ENCODE measurements around the gene C2CD2L. TPM values are rescaled to one million over a fixed set of nuclear protein-coding genes. Genes with fewer than 3 reads are reported as not detected.
"Not testable (repeated sequence)": the region's sequence is repeated elsewhere in the genome, so short reads cannot be mapped to it uniquely, and the experiment has no call there.

The C2CD2L gene
- 6.4 and 13.7 TPM in 2 replicates for total RNA-seq (2014; rRNA removed; shearing (Covaris generic))
- polyA plus RNA-seq (2014; cell fraction: nucleus; rRNA removed) = 9.0 and 14.4 TPM in 2 replicates

GRCh38 chr11:119106564-119107537, at the start of gene C2CD2L:
C2CD2L (plus strand) TSS chr11:119107344; CDS start chr11:119107742, 398 bp downstream.
- DNase-seq (ENCODE audit: extremely low read depth, low read depth) = peak; percentile 77

- DNase-seq (ENCODE audit: extremely low read depth, low read depth) = not testable (repeated sequence)
These were observed 48.0 kb upstream of the C2CD2L start for GRCh38 chr11:119059128-119059527.

DNA sequence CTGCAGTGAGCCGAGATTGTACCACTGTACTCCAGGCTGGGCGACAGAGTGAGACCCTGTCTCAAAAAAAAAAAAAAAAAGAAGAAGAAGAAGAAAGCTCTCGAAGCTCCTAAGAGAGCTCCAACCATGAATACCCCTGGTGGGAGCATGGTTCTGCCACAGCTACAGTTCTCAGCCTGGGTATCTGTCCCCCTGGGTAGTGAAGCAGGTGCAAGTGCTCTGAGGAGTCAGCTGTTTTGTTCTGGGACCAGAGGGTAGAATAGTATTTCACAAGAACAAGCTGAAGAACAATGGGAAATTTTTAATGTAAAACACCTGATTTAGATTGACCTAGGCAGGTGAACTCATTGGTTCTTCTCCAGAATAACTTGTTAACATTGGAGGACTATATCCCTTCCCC, 45.9 kb upstream of the C2CD2L start:
- no peak for DNase-seq (ENCODE audit: extremely low read depth, low read depth)

GRCh38 chr11:119062779-119063178, 44.4 kb upstream of the C2CD2L start:
- DNase-seq (ENCODE audit: extremely low read depth, low read depth) = no peak

DNA sequence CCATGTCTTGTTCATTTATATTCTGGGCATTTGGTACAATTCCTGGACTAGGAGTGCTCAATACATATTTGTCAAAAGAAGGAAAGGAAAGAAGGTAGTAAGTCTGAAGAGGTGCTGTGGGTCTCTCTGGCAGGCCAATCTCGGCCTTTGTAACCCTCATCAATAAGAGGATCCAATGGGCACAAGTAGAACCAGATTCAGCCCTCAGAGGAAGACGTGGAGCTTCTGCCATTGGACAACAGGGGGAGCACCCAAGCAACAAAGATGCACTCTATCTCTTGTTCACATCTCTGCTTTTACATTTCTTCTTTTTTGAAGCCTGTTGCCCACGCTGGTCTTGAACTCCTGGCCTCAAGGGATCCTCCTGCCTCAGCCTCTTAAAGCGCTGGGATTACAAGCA, 41.8 kb upstream of the C2CD2L start:
- DNase-seq (ENCODE audit: extremely low read depth, low read depth) = peak; percentile 30

- peak; percentile 88 for DNase-seq (ENCODE audit: extremely low read depth, low read depth)
These were observed 39.5 kb upstream of the C2CD2L start, which contains the start of gene VPS11 for GRCh38 chr11:119067371-119068222. VPS11 (plus strand) TSS chr11:119067818; CDS start chr11:119067824, 6 bp downstream.

DNA sequence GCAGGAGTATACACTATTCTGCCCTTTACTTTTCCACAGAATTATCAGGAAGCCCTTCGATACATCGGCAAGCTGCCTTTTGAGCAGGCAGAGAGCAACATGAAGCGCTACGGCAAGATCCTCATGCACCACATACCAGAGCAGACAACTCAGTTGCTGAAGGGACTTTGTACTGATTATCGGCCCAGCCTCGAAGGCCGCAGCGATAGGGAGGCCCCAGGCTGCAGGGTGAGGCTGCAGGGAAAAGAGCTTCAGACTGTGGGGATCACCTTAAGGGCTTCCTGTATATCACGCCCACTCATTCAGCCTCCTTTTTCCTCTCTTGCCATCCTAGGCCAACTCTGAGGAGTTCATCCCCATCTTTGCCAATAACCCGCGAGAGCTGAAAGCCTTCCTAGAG, 29.3 kb upstream of the C2CD2L start:
- DNase-seq (ENCODE audit: extremely low read depth, low read depth) = no peak

DNA sequence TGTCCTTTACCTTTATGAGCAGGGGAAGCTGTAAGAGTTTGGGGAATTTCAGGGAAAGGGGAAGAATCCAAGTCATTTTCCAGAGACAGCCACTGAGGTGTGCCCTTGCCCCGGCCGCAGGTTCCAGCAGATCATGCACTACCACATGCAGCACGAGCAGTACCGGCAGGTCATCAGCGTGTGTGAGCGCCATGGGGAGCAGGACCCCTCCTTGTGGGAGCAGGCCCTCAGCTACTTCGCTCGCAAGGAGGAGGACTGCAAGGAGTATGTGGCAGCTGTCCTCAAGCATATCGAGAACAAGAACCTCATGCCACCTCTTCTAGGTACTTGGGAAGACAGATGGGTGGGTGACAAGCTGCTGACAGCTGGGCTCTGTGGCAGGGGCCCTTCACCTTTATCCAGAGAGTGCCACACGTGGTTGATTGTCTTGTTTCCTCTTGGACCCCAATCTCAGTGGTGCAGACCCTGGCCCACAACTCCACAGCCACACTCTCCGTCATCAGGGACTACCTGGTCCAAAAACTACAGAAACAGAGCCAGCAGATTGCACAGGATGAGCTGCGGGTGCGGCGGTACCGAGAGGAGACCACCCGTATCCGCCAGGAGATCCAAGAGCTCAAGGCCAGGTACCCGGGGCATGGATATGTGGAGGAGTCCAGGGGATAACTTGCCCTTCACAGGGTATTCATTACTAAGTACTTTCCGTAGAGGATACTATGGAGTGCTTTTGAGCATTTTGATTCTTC, 28.3 kb upstream of the C2CD2L start:
- no peak for DNase-seq (ENCODE audit: extremely low read depth, low read depth)

DNA sequence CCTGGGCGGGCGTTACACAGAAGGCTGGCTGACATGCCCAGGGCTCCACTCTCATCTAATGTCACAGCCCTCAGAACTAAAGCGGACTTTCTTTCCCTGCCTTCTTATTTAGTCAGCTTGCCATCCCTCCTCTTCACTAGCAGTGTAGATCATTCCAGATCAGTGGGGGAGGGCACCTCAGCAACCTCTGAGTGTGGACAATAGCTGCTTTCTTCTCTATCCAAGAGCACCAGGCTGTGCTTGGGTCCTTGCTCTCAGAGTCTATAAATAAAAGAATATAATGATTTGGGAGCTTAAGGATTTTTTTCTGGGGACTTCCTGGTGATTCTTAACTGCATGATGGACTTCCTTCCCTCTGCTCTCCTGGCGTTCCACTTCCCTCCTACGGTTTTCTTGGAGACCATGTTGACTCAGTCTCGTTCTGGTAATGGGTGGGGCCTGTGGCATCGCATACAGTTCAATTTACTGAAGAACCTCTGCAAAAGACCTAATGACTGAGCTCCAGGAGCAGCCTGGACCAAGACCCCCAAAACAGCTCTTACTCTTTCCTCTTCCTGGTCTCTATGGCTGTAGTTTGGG, 25.4 kb upstream of the C2CD2L start:
- DNase-seq (ENCODE audit: extremely low read depth, low read depth) = no peak

DNA sequence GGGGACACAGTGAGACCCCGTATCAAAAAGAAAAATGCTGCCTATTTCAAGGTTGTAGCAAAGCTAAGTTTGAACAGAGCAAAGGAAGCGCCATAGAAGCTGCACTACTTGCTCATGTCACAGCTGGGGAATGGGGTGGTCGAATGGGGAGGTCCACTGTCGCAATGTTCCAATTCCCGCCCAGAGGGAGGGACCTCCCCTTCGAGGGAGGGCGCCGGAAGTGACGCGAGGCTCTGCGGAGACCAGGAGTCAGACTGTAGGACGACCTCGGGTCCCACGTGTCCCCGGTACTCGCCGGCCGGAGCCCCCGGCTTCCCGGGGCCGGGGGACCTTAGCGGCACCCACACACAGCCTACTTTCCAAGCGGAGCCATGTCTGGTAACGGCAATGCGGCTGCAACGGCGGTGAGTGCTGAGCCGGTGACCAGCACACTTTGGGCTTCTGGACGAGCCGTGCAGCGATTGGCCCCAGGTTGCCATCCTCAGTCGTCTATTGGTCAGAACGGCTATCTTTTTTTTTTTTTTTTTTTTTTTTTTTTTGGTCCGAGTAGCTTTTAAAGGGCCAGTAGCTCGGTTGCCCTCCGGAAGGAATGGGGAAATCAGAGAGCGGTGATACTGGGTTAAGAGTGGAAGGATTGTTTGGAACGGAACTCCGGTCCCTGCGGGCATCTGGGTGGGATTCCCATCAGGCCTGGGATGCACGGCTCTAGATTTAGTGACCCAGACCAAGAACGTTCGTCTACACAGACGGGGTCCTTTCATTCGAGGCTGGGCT, 22.3 kb upstream of the C2CD2L start, which contains the start of gene HMBS:
TSS of gene HMBS (plus strand) at position 219 of the 774 bp plus-strand sequence. CDS start at position 372, 153 bp downstream.
- peak; percentile 82 for DNase-seq (ENCODE audit: extremely low read depth, low read depth)

DNA sequence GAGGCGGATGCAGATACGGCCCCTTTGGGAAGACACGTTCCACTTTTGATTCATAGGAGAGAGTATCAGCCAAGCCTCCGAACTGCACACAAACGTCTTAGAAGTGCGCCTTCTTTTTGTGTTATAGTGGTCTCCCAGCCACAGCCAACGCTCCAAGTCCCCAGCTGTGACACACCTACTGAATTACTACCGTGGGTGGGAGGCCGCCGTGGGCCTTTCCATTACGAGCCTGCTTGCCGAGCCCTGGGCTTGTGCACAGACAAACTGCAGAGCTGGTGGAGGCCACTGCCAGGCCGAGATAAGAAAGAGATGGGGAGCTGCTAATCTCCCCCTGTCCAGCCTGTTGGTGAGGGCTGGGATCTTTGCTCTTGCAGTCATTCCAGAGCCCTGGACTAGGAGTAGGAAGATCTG, 21.7 kb upstream of the C2CD2L start:
- DNase-seq (ENCODE audit: extremely low read depth, low read depth) = no peak

GRCh38 chr11:119087123-119087522, 20.0 kb upstream of the C2CD2L start:
- DNase-seq (ENCODE audit: extremely low read depth, low read depth) = no peak

GRCh38 chr11:119087747-119088241, 19.4 kb upstream of the C2CD2L start:
- DNase-seq (ENCODE audit: extremely low read depth, low read depth) = no peak

- no peak for DNase-seq (ENCODE audit: extremely low read depth, low read depth)
These were observed 18.7 kb upstream of the C2CD2L start for GRCh38 chr11:119088406-119088805.

DNA sequence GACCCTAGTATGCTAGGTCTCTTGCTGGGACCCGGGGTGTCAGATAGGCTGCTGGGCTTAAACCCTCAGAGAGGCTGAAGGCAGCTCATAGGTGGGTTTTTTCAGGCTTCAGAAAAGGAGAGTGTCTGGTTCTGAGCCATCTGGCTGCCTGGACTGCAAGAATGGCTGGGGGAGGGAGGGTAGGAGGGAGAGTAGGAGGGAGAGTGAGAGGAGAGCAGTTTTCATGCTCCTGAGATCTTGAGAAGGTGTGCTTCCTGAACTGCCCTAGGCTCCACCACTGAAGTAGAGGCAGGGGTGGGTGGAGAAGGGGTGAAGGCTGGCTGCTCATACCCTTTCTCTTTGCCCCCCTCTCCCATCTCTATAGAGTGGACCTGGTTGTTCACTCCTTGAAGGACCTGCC, 17.8 kb upstream of the C2CD2L start:
- DNase-seq (ENCODE audit: extremely low read depth, low read depth) = no peak

DNA sequence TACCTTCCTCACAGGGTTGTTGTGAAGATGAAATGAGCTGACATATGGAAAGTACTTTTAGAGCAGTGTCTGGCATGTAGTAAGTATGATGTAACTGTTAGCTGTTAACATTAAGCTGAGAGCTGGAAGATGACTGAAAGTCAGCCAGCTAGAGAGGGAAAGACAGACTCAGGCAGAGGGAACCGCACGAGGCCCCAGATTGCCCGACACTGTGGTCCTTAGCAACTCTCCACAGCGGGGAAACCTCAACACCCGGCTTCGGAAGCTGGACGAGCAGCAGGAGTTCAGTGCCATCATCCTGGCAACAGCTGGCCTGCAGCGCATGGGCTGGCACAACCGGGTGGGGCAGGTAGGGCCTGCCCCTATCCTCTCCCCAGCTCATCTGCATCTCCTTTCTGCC, 16.0 kb upstream of the C2CD2L start:
- DNase-seq (ENCODE audit: extremely low read depth, low read depth) = no peak

- no peak for DNase-seq (ENCODE audit: extremely low read depth, low read depth)
These were observed 14.9 kb upstream of the C2CD2L start for GRCh38 chr11:119091966-119092879.

All from NCI-H460 (cell line).